Esophagus squamous epithelium (tissue), 5 donors: ENCODE data around the gene PLCB1. TPM values are rescaled to one million over a fixed set of nuclear protein-coding genes. Genes with fewer than 3 reads are reported as not detected.

Experiments used
- DNase-seq: peaks from one replicate; lab custom pipeline; 2025; lab: John Stamatoyannopoulos, UW
- H3K27ac ChIP-seq, 4 donors: fragments of 200-600 bp; sonication (generic); one replicate each; pipeline ENCODE4 v1.5.1; 2016 to 2019; ENCODE audit warnings: mild to moderate bottlenecking in 1 of 4
- H3K27me3 ChIP-seq, 4 donors: fragments of 200-600 bp; sonication (generic); 1 replicate in 3 of 4; 2 replicates in 1 of 4; pipeline versions ENCODE4 v1.5.1 to v1.6.0; 2017 to 2021; ENCODE audit warnings: antibody characterized with exemption in 1 of 4
- H3K36me3 ChIP-seq, 3 donors: fragments of 200-600 bp; sonication (generic); one replicate each; pipeline ENCODE4 v1.5.1; 2016 to 2019
- H3K4me1 ChIP-seq, 3 donors: fragments of 200-600 bp; sonication (generic); one replicate each; pipeline ENCODE4 v1.5.1; 2017 to 2019
- H3K4me3 ChIP-seq, 4 donors: fragments of 200-600 bp; sonication (generic); 1 replicate in 3 of 4; 2 replicates in 1 of 4; pipeline ENCODE4 v1.5.1; 2016 to 2019; ENCODE audit warnings: mild to moderate bottlenecking in 2 of 4, moderate library complexity in 1 of 4
- H3K9me3 ChIP-seq, 3 donors: fragments of 200-600 bp; sonication (generic); one replicate each; pipeline ENCODE4 v1.5.1; 2016 to 2019
- POLR2A ChIP-seq, 4 donors: fragments of 450-650 bp; IDR thresholded peaks; one replicate each; pipeline ENCODE4 v1.6.1; 2017; ENCODE audit warnings: antibody characterized with exemption in 4 of 4, mild to moderate bottlenecking in 4 of 4, moderate library complexity in 3 of 4
- WGBS, 2 donors: methylation state at CpG; one replicate each; pipeline ENCODE4 v1.1.5; 2018; 5-methylcytosine and 5-hydroxymethylcytosine counted together
- intact Hi-C: fragments of 100-400 bp; cut with DNase I; formaldehyde crosslinking; loops from one replicate; pipeline ENCODE4 v1.15.0; 2022
- total RNA-seq, 4 donors: library from RNA; depleted of rRNA; stranded (reverse); fragments of >200 nt; gene quantifications; one replicate each; pipeline ENCODE4 v1.1.0, GENCODE V29; 2016
- TF ChIP-seq, protein P1 (sequence below), 6 experiments: fragments of 450-650 bp in 4 of 6; fragments of 200-600 bp in 2 of 6; sonication (generic) in 2 of 6; IDR thresholded peaks; one replicate each; pipeline ENCODE4 v1.5.1; 2016 to 2019; ENCODE audit warnings: antibody characterized with exemption in 6 of 6, mild to moderate bottlenecking in 4 of 6, moderate library complexity in 4 of 6
- donor health status: DM: yes; HTN: yes; CAD: no.

Gene PLCB1
- total RNA-seq, 4 donors from 2014 or later: 1.9 to 20.4 (median 5.0) TPM

DNA sequence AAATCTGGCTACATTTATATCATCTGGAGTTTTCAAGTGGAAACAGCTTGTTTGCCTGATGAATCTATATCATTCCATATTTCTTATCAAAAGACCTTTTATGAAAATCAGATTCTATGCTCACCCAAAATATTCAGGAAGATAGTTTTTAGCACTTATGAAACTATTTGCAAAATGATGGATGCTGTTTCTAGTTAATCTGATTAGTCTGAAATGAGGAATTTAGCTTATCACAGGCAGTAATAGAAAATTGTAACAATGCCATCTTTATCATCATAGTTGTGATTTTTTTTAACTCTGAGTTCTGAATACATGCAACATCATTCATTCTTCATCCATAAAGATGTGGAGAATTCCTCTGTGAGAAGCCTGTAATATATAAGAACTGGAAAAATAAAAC, 229.7 kb downstream of the PLCB1 start:
- H3K27ac ChIP-seq: no peak overlapping the region
- intact Hi-C loops: no loop called here
- no peaks in the 10 kb centered on the region for H3K9me3 ChIP-seq
- no peaks in the 10 kb centered on the region for H3K27me3 ChIP-seq
- no peak overlapping the region for H3K4me3 ChIP-seq
- TF ChIP-seq POLR2A (IDR thresholded peaks at IDR 0.05): no peak
- TF ChIP-seq, protein P1, sequence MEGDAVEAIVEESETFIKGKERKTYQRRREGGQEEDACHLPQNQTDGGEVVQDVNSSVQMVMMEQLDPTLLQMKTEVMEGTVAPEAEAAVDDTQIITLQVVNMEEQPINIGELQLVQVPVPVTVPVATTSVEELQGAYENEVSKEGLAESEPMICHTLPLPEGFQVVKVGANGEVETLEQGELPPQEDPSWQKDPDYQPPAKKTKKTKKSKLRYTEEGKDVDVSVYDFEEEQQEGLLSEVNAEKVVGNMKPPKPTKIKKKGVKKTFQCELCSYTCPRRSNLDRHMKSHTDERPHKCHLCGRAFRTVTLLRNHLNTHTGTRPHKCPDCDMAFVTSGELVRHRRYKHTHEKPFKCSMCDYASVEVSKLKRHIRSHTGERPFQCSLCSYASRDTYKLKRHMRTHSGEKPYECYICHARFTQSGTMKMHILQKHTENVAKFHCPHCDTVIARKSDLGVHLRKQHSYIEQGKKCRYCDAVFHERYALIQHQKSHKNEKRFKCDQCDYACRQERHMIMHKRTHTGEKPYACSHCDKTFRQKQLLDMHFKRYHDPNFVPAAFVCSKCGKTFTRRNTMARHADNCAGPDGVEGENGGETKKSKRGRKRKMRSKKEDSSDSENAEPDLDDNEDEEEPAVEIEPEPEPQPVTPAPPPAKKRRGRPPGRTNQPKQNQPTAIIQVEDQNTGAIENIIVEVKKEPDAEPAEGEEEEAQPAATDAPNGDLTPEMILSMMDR (IDR thresholded peaks at IDR 0.05): no peak
- H3K36me3 ChIP-seq: no peaks in the 10 kb centered on the region
- no peak for DNase-seq
- H3K4me1 ChIP-seq: peaks cover 0 to 11% (median 0%) of the 10 kb centered on the region in 3 donors

DNA sequence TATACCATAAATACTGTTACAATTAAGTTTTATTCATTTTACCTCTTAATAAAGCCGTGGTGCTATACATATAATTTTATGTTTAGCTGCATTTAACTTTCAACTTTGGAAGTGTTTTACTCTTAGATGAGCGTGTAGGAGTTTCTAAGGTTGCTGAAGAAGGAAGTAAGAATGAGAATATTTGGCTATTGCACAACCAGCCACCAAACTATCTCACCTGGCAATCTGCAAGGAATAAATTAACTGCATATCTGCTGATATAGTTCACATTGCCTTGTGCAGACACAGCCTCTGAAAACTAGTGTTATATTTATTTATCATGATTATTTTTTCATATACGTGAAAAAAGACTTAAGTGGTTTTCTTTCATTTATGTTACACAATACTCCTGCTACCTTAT, 230.4 kb downstream of the PLCB1 start:
- DNase-seq: no peak
- Histone ChIP-seq H3K4me1 (peaks cover 0 to 8% (median 0%) of the 10 kb centered on the region in 3 donors), H3K36me3 (no peaks in the 10 kb centered on the region), H3K27ac (no peak overlapping the region), H3K27me3 (no peaks in the 10 kb centered on the region), H3K9me3 (no peaks in the 10 kb centered on the region), H3K4me3 (no peak overlapping the region)
- intact Hi-C loops: no loop called here
- TF ChIP-seq, protein P1 (IDR thresholded peaks at IDR 0.05): no peak
- TF ChIP-seq POLR2A (IDR thresholded peaks at IDR 0.05): no peak
- WGBS, 2 donors: 57 to 70% methylated on average over 3 of the region's 3 CpGs

DNA sequence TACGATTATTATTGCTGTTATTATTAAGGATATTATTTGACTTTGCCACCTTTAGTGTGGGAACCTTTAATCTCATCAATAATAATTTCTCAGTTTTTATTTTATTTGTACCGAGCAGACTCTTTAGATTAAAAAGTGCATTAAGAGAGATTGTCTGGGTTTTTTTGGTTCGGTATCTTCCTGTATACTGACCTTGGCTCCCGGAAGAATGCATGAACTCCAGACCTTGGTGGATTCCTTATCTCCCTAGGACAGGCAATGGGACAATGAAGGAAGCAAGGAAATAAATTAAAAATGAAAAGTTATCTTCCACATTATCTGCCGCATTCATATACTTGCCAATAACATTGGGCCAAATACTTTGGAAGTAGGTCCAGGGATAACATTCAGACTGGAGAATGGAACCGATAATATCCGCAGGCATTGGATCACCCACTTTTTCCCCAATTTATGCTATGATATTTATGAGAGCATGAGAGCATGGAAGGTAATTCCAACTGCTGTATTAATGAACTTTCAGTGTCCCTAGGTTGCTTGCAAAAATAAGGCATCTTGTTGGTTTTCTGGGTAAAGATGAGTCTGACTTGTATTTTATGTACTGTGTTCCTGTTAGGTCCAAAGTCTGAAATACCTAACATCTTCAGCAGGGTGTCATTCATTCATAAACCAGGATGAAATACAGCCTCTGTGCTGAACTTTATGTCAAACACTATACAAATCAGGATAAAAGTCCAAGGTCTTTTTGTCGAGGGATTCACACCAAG, 232.1 kb downstream of the PLCB1 start:
- 90 to 91% methylated on average over 8 of the region's 8 CpGs for WGBS, 2 donors
- no peak overlapping the region for H3K27ac ChIP-seq
- TF ChIP-seq, protein P1 (IDR thresholded peaks at IDR 0.05): no peak
- no peak for TF ChIP-seq POLR2A (IDR thresholded peaks at IDR 0.05)
- no peaks in the 10 kb centered on the region for H3K27me3 ChIP-seq
- no peaks in the 10 kb centered on the region for H3K9me3 ChIP-seq
- H3K4me3 ChIP-seq: no peak overlapping the region
- no peaks in the 10 kb centered on the region for H3K36me3 ChIP-seq
- H3K4me1 ChIP-seq: peaks cover 0 to 7% (median 0%) of the 10 kb centered on the region in 3 donors
- intact Hi-C loops: no loop called here
- DNase-seq: no peak

DNA sequence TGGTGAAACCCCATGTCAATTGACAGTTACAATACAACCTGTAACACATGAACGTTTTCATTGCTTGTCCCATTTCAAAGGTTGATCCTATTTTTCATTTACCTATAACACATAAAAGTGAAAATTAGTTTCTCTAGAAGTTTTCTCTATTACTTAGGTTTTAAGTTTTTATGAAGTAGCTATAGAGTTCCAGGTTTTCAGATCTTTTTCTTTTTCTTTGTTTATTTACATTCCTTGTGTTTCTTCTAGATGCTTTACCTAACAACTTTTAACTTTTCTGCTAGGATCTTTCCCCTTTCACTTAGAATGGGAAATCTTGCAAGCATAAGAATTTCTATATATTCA, 232.6 kb downstream of the PLCB1 start:
- no peak for DNase-seq
- H3K4me1 ChIP-seq: peaks cover 0 to 7% (median 0%) of the 10 kb centered on the region in 3 donors
- TF ChIP-seq POLR2A (IDR thresholded peaks at IDR 0.05): no peak
- TF ChIP-seq, protein P1 (IDR thresholded peaks at IDR 0.05): no peak
- intact Hi-C loops: no loop called here
- H3K9me3 ChIP-seq: no peaks in the 10 kb centered on the region
- H3K27me3 ChIP-seq: no peaks in the 10 kb centered on the region
- H3K4me3 ChIP-seq: no peak overlapping the region
- WGBS, 2 donors: 43 to 54% methylated on average over 1 of the region's 1 CpG
- H3K27ac ChIP-seq: no peak overlapping the region
- H3K36me3 ChIP-seq: no peaks in the 10 kb centered on the region

DNA sequence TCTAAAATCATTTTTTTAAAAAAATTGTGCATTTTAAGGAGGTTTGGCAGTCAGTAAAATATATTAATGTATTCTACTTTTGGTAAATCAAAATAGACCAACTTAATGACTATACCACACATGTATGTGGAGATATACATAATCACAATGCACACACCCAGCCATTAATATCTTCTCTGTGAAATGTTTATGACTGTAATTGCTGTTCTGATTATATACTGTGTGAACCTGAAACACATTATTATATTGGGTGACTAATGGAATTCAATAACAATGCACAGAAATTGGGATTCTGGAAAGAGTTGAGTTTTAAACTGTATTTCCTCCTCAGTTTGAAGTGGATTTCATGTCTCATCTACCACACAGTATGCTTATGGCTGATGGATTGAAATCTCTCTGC, 233.6 kb downstream of the PLCB1 start:
- no peak overlapping the region for H3K27ac ChIP-seq
- DNase-seq: no peak
- H3K36me3 ChIP-seq: no peaks in the 10 kb centered on the region
- no peaks in the 10 kb centered on the region for H3K27me3 ChIP-seq
- TF ChIP-seq, protein P1 (IDR thresholded peaks at IDR 0.05): no peak
- no peak for TF ChIP-seq POLR2A (IDR thresholded peaks at IDR 0.05)
- H3K9me3 ChIP-seq: no peaks in the 10 kb centered on the region
- H3K4me1 ChIP-seq: peaks cover 0 to 7% (median 0%) of the 10 kb centered on the region in 3 donors
- H3K4me3 ChIP-seq: no peak overlapping the region
- intact Hi-C loops: no loop called here
